NCI-H2227 treated with DMSO at 0.1 percent for 48 hours (cell line): Measurements from ENCODE around the gene ERBB4.

Source experiments
- DNase-seq: peaks from one replicate; lab custom pipeline; 2025; lab: John Stamatoyannopoulos, UW

The ERBB4 gene

GRCh38 chr2:212428681-212429478, 109.7 kb downstream of the ERBB4 start:
- DNase-seq: no peak

DNA sequence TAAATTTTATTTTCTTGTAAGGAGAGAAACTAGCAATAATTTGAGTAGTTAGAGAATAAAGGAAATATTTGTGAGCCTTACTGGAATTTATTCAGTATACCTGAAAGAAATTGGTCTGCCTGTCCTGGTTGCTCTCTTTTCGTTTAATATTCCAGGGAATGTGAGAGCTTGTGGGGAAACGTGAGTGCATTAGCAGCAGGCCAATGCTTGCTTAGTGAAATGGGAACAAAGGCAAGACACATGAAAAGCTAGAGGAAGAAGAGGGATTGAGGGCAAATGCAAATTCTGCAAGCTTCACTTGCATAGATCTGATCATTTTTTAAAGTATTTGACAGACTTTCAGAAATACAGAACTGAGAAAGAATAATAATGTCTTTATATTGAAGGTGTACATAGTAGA, 111.0 kb downstream of the ERBB4 start:
- no peak for DNase-seq

- no peak for DNase-seq
Measured at GRCh38 chr2:212426637-212427412, 111.8 kb downstream of the ERBB4 start.

- DNase-seq: no peak
Measured at GRCh38 chr2:212424082-212424481, 114.5 kb downstream of the ERBB4 start.

DNA sequence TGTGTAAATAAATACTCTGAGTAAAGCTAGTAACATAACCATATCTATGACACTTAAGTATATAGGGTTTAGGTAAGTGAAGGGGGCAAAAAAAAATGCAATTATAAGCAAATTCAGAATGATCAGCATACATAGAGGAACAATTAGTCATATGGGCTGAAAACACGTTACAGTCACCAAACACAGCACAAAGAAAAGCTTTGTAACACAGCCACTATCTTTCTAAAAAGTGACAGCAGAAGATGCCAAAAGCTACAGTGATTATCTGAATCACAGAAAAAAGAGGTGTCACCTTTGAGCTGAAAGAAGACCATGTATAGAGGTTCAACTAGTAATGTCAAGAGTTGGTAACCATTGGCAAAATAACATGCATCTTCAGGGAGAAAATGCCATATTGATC, 115.5 kb downstream of the ERBB4 start:
- no peak for DNase-seq

DNA sequence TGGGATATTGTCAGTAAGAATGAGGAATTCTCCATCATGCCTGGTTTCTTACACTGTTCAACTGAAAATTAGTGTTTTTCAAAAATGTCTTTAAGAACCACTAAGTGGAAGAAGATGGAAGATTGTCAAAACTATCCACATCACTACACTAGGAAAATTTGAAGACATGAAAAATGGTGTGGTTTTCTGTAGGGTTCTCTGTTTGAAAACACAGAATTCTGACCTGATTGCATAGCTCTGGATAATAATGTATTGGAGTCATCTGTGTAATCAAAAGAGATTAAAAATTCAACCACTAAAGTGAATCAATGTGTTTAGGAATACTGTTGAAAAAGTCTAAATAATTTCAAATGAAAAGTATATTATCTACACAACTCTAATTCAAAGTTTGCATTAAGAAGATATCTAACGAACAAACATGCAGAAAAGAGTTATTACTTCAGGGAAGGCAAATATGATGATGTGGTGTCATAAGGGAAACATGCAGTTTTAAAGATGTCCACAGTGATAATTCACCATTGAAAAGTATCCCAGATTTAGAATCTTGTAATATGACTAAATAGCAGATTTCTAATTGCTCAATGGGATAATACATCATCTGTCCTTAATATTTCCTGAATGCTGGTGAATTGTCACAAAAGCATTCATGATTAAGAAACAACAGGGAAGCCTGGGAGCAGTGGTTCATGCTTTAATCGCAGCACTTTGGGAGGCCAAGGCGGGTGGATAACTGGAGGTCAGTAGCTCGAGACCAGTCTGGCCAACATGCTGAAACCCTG, 116.9 kb downstream of the ERBB4 start:
- DNase-seq: no peak

DNA sequence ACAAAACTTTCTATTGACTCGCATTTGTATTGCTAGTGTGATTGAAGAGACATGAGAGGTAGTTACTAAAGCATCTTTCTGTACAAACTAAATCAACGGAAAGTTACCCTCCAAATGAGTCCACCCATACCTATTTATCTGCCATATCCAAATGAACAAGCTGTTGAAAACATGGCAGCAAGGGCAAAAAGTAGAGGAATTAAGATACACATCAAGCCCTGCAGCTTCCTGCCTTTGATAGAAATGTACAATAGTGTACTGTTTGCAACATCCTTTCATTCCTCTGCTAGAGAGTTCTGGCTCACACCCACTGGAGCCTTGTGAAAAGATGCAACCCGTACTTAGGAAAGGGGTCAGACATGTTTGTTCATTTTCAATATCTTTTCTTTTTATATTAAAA, 122.5 kb downstream of the ERBB4 start:
- no peak for DNase-seq

DNA sequence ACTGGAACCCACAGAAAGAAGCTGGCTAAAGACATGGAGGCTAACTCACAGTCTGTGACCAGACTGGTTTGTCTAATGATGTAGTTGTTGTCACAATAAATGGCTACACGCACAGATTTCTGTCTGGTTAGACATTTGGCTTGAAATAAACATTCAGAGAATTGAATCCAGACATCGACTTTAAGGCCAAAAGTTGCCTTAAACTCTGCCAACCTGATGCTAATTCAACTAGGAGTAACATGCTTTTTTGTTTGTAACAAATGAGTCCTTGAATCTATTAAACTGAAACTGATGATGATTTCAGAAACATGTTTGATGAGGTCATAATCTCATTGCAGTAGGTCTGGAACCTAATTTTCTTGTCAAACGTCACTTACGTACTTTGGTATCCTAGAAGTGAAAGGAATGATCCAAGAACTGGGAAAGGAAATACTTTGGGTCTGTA, 123.8 kb downstream of the ERBB4 start:
- DNase-seq: no peak

GRCh38 chr2:212409560-212409959, 129.0 kb downstream of the ERBB4 start:
- DNase-seq: no peak

DNA sequence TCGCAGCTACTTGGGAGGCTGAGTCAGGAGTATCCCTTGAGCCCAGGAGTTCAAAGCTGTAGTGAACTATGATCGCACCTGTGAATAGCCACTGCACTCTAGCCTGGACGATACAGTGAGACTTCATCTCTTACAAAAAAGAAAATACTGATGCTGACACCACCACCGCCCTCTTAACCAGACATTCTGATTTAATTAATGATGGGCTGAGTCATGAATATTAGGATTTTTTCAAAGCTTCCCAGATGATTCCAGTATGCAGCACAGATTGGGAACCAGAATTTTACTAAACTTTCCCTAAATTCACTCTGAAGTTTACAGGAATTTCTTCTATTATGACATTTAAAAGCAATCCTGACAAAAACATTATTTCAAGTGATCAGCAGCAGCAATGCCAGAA, 130.1 kb downstream of the ERBB4 start:
- no peak for DNase-seq

- DNase-seq: no peak
Measured at GRCh38 chr2:212406716-212407115, 131.9 kb downstream of the ERBB4 start.

GRCh38 chr2:212402316-212402715, 136.3 kb downstream of the ERBB4 start:
- no peak for DNase-seq

- no peak for DNase-seq
Measured at GRCh38 chr2:212398316-212398715, 140.3 kb downstream of the ERBB4 start.

GRCh38 chr2:212392544-212392943, 146.1 kb downstream of the ERBB4 start:
- peak; percentile 48 for DNase-seq

GRCh38 chr2:212392043-212392442, 146.6 kb downstream of the ERBB4 start:
- DNase-seq: no peak

- DNase-seq: no peak
Measured at GRCh38 chr2:212387146-212387545, 151.5 kb downstream of the ERBB4 start.

DNA sequence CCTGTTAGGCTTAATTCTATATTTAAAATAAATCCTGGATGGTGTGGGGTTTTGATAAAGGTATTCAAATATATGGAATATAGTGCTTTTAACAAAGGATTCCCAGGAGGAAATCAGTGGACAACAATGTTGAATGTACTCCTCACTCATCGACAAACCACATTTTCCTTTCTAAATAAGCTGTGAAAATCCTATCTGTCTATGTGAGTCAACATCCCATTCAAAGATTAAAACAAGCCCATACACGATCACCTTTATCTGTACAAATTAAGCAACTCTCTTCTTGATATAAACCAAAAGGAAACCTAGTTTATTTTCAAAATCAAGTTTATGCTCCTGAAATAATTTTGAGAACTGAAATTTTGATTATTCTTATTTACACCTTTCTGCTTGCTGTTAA, 153.4 kb downstream of the ERBB4 start:
- no peak for DNase-seq

DNA sequence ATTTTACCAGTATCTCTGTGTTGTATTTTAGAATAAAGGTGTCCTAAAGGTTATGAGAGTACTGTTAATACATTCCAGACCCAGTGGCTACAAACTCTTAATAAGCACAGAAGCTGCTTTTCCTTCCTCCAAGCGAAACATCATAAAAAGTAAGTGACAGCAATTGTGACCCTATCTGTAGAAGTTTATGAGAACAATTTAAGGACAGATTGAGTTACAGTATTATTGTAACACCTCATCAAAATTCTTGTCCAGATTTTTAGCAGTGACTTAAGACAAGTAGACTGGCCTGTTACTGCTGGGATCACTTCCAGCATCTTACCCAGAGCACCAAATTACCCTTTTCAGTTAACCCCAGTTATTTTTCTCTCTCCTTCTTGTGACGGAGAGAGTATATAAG, 154.6 kb downstream of the ERBB4 start:
- DNase-seq: no peak

DNA sequence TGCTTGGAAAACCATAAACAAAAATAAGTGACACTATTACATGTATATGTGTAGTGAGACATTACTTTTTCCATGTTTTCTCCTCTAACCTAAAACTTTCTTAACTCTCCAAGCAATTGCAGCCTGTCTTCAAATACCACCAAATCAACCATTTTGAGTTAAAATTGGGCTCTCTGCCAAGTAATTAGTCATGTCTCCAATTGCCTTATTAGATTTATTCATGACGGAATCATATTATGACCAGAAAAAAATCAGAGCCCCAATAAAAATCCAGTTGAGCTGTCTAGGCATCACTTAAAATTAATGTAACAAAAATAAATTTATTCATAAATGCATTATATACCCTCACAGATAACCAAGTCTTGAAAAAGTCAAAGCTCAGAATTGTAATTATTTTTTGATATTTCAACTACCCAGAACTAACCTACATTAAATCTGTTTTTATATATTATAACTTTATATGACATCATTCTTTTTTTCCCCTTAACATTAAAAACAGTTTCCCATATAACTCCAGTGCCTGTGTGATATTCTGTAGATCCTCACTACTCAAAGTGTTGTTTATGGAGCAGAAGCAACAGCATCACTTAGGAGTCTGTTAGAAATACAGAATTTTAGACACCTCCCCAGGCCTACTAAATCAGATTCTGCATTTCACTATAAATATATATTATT, 157.0 kb downstream of the ERBB4 start:
- DNase-seq: no peak

- DNase-seq: no peak
Measured at GRCh38 chr2:212379103-212379502, 159.5 kb downstream of the ERBB4 start.

GRCh38 chr2:212367431-212367830, 171.2 kb downstream of the ERBB4 start:
- DNase-seq: no peak
